ENCODE measurements around the gene EVL.

DNA sequence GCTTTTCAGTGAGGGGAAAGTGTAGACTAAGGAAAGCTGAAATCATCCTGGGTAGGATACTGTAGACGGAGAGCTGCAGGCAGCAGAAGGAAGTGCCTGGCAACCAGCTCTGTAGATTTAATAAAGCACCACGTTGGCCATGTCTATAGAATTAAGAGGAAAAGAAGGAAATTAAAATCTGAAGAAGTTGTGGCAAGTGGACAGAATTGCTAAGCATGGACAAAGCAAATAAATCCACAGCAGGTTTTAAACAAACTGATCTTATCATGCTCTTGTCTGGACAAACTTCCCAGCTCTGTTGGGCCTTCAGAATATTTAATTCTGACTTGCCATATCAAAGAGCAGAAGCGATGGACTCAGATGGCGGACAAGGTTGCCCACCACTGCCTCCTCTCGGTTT lies 27.2 kb upstream of the EVL start:
- TF ChIP-seq, protein P1, sequence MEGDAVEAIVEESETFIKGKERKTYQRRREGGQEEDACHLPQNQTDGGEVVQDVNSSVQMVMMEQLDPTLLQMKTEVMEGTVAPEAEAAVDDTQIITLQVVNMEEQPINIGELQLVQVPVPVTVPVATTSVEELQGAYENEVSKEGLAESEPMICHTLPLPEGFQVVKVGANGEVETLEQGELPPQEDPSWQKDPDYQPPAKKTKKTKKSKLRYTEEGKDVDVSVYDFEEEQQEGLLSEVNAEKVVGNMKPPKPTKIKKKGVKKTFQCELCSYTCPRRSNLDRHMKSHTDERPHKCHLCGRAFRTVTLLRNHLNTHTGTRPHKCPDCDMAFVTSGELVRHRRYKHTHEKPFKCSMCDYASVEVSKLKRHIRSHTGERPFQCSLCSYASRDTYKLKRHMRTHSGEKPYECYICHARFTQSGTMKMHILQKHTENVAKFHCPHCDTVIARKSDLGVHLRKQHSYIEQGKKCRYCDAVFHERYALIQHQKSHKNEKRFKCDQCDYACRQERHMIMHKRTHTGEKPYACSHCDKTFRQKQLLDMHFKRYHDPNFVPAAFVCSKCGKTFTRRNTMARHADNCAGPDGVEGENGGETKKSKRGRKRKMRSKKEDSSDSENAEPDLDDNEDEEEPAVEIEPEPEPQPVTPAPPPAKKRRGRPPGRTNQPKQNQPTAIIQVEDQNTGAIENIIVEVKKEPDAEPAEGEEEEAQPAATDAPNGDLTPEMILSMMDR (conservative IDR thresholded peaks at IDR 0.05; ENCODE audit: low read length) = no peak
- TF ChIP-seq EZH2phosphoT487 (IDR thresholded peaks at IDR 0.05; ENCODE audit: borderline replicate concordance, low read depth, low read length) = no peak
